AG10803 (cell line): ENCODE results near the gene RWDD4.
"Not testable (repeated sequence)": the region's sequence is repeated elsewhere in the genome, so short reads cannot be mapped to it uniquely, and the experiment has no call there.

Experiments used
- DNase-seq: peaks from one replicate; pipeline ENCODE4 v3.0.0; 2010; ENCODE audit warnings: low read depth
- H3K4me3 ChIP-seq: 2 replicates; pipeline ENCODE4 v1.5.1; 2011; ENCODE audit warnings: mild to moderate bottlenecking, low read length, control low read depth
- CTCF ChIP-seq: conservative IDR thresholded peaks from 2 replicates; pipeline ENCODE4 v1.5.1; 2011; ENCODE audit warnings: mild to moderate bottlenecking, low read length, control low read depth, inconsistent platforms

The RWDD4 gene

GRCh38 chr4:183627979-183628588 is 30.9 kb downstream of the RWDD4 start:
- no peak for TF ChIP-seq CTCF
- DNase-seq = no peak
- H3K4me3 ChIP-seq = no peak overlapping the region

- H3K4me3 ChIP-seq = not testable (repeated sequence)
Observed at GRCh38 chr4:183627286-183627685, 31.7 kb downstream of the RWDD4 start.

GRCh38 chr4:183626168-183626567 is 32.8 kb downstream of the RWDD4 start:
- no peak for TF ChIP-seq CTCF
- no peak for DNase-seq
- no peak overlapping the region for H3K4me3 ChIP-seq

More at GRCh38 chr4:183627286-183627685, 31.7 kb downstream of the RWDD4 start:
- DNase-seq = not testable (repeated sequence)

- DNase-seq = no peak
Observed at GRCh38 chr4:183624548-183624947, 34.4 kb downstream of the RWDD4 start.

GRCh38 chr4:183621875-183622274 is 37.1 kb downstream of the RWDD4 start:
- H3K4me3 ChIP-seq = no peak overlapping the region
- no peak for TF ChIP-seq CTCF
- no peak for DNase-seq

More at GRCh38 chr4:183624548-183624947, 34.4 kb downstream of the RWDD4 start:
- no peak overlapping the region for H3K4me3 ChIP-seq
- no peak for TF ChIP-seq CTCF

GRCh38 chr4:183620421-183620820 is 38.6 kb downstream of the RWDD4 start:
- TF ChIP-seq CTCF = no peak
- no peak for DNase-seq
- H3K4me3 ChIP-seq = no peak overlapping the region

- no peak for TF ChIP-seq CTCF
- H3K4me3 ChIP-seq = no peak overlapping the region
- no peak for DNase-seq
Observed at GRCh38 chr4:183618681-183619080, 40.3 kb downstream of the RWDD4 start.
